Osteoblast (primary cell): Measurements from ENCODE around the gene NCAM1. TPM values are rescaled to one million over a fixed set of nuclear protein-coding genes. Genes with fewer than 3 reads are reported as not detected.

Experiments used
- DNase-seq: peaks from one replicate; pipeline ENCODE4 v3.0.0; 2011; ENCODE audit warnings: low spot score, mixed read lengths; ENCODE audit not compliant: insufficient read length; ENCODE audit errors: missing footprints
- H2AFZ ChIP-seq: 2 replicates; pipeline ENCODE4 v1.6.0; 2011; ENCODE audit warnings: mild to moderate bottlenecking, low read length
- H3K27ac ChIP-seq: 2 replicates; pipeline ENCODE4 v1.5.1; 2011; ENCODE audit warnings: mild to moderate bottlenecking, low read depth, low read length, moderate library complexity
- H3K27me3 ChIP-seq: 2 replicates; pipeline ENCODE4 v1.6.0; 2012; ENCODE audit warnings: mild to moderate bottlenecking, control low read depth, inconsistent platforms, low read length, moderate library complexity; ENCODE audit not compliant: insufficient read depth
- H3K36me3 ChIP-seq: 2 replicates; pipeline ENCODE4 v1.5.1; 2011; ENCODE audit warnings: mild to moderate bottlenecking, low read length, control low read depth, moderate library complexity; ENCODE audit not compliant: insufficient read depth
- H3K4me1 ChIP-seq: 2 replicates; pipeline ENCODE4 v1.5.1; 2011; ENCODE audit warnings: mild to moderate bottlenecking, low read length, control low read depth, moderate library complexity; ENCODE audit not compliant: insufficient read depth
- H3K4me2 ChIP-seq: 2 replicates; pipeline ENCODE4 v1.6.0; 2011; ENCODE audit warnings: mild to moderate bottlenecking, low read length; ENCODE audit not compliant: insufficient read depth
- H3K4me3 ChIP-seq: fragments of 200-600 bp; sonication (generic); 3 replicates; pipeline ENCODE4 v1.5.1; 2012; ENCODE audit warnings: mild to moderate bottlenecking, low read length, inconsistent platforms; ENCODE audit not compliant: insufficient read depth
- H3K79me2 ChIP-seq: 2 replicates; pipeline ENCODE4 v1.6.0; 2012; ENCODE audit warnings: mild to moderate bottlenecking, low read length, control low read depth, inconsistent platforms; ENCODE audit not compliant: insufficient read depth
- H3K9me3 ChIP-seq: 2 replicates; pipeline ENCODE4 v1.5.1; 2011; ENCODE audit warnings: low read depth, low read length, control low read depth
- H4K20me1 ChIP-seq: 2 replicates; pipeline ENCODE4 v1.6.0; 2012; ENCODE audit warnings: mild to moderate bottlenecking, low read length, control low read depth; ENCODE audit not compliant: insufficient read depth
- total RNA-seq: library from RNA; depleted of rRNA; stranded (reverse); fragments of >200 nt; gene quantifications from 2 replicates; pipeline ENCODE4 v1.2.3, GENCODE V29; 2012
- TF ChIP-seq, protein P1 (sequence below): IDR thresholded peaks from 2 replicates; pipeline ENCODE4 v1.5.1; 2011; ENCODE audit warnings: mild to moderate bottlenecking, low read depth, low read length, moderate library complexity; ENCODE audit errors: extremely low read depth

Gene NCAM1
- total RNA-seq, 1 donor, result 2.2 TPM

DNA sequence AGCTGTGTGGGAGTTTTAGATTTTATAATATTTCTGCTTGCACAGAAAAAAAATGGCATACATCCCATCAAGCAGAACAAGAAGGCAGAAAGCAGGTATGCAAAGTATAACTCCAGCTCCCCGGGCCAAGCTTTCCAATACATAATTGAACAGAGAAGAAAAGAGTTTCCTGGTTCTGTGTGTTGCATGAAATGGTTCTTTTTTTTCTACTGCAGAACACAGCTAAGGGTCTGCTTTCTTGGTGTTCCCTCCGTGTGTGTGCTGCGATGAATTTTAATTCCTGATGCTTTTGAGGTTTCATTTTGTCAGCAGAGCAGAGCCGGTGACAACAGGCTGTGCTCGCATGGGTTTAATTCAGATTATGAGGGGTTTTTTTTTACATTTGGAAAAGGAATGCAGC lies 282.5 kb downstream of the NCAM1 start:
- no peak for DNase-seq
- TF ChIP-seq, protein P1, sequence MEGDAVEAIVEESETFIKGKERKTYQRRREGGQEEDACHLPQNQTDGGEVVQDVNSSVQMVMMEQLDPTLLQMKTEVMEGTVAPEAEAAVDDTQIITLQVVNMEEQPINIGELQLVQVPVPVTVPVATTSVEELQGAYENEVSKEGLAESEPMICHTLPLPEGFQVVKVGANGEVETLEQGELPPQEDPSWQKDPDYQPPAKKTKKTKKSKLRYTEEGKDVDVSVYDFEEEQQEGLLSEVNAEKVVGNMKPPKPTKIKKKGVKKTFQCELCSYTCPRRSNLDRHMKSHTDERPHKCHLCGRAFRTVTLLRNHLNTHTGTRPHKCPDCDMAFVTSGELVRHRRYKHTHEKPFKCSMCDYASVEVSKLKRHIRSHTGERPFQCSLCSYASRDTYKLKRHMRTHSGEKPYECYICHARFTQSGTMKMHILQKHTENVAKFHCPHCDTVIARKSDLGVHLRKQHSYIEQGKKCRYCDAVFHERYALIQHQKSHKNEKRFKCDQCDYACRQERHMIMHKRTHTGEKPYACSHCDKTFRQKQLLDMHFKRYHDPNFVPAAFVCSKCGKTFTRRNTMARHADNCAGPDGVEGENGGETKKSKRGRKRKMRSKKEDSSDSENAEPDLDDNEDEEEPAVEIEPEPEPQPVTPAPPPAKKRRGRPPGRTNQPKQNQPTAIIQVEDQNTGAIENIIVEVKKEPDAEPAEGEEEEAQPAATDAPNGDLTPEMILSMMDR, result no peak
- Histone ChIP-seq H3K79me2 (no peaks in the 10 kb centered on the region), H3K4me1 (no peaks in the 10 kb centered on the region), H2AFZ (no peak overlapping the region), H3K27me3 (peaks cover 4% of the 10 kb centered on the region), H3K9me3 (no peaks in the 10 kb centered on the region), H3K4me3 (no peak overlapping the region), H3K36me3 (no peaks in the 10 kb centered on the region), H4K20me1 (no peaks in the 10 kb centered on the region), H3K27ac (no peak overlapping the region), H3K4me2 (no peak overlapping the region)

DNA sequence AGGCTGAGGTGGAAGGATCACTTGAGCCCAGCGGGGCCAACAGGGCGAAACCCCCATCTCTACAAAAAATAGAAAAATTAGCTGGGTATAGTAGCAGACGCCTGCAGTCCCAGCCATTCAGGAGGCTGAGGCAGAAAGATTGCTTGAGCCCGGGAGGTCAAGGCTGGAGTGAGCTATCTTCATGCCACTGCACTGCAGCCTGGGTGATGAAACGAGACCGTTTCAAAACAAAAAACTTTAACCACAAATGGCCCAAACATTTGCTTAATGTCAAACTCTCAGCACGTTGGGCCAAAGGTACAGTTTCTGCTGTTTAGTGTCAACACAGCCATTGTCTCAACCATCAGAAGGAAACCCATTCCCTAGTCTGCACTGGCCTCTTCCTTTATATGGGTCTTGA lies 284.0 kb downstream of the NCAM1 start:
- Histone ChIP-seq H3K4me1 (no peaks in the 10 kb centered on the region), H3K4me3 (no peak overlapping the region), H2AFZ (no peak overlapping the region), H4K20me1 (no peaks in the 10 kb centered on the region), H3K27me3 (peaks cover 4% of the 10 kb centered on the region), H3K9me3 (no peaks in the 10 kb centered on the region), H3K27ac (no peak overlapping the region), H3K4me2 (no peak overlapping the region), H3K79me2 (no peaks in the 10 kb centered on the region), H3K36me3 (no peaks in the 10 kb centered on the region)
- TF ChIP-seq, protein P1, result no peak
- DNase-seq, result no peak

- TF ChIP-seq, protein P1, result no peak
- H3K36me3 ChIP-seq, result no peaks in the 10 kb centered on the region
These were observed 286.0 kb downstream of the NCAM1 start for GRCh38 chr11:113247221-113247620.

DNA sequence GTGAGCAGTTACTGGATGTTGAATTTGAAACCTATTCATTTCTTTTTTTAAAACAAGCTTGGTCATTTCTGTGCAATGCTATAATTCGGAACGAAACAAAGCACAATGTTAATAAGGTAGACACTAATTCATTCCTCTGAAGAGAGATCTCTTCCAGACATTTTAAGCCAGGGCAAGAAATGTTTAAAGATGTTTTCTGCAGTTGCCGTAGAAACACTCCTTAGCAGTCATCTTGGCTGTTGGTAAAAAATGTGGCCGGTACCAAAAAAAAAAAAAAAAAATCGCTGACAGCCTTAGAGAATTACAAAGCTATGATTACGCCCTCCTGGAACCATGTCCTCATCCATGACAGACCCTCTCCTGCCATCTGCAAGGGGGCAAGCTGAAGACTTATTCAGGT lies 286.7 kb downstream of the NCAM1 start:
- H3K4me3 ChIP-seq, result no peak overlapping the region
- TF ChIP-seq, protein P1, result no peak
- no peaks in the 10 kb centered on the region for H3K36me3 ChIP-seq
- no peak for DNase-seq
- no peaks in the 10 kb centered on the region for H3K79me2 ChIP-seq
- H3K27me3 ChIP-seq, result peaks cover 4% of the 10 kb centered on the region
- H3K27ac ChIP-seq, result no peak overlapping the region
- H3K4me1 ChIP-seq, result no peaks in the 10 kb centered on the region
- H3K9me3 ChIP-seq, result no peaks in the 10 kb centered on the region
- H2AFZ ChIP-seq, result no peak overlapping the region
- H4K20me1 ChIP-seq, result no peaks in the 10 kb centered on the region
- H3K4me2 ChIP-seq, result no peak overlapping the region

More at GRCh38 chr11:113247221-113247620, 286.0 kb downstream of the NCAM1 start:
- Histone ChIP-seq H3K4me2 (no peak overlapping the region), H2AFZ (no peak overlapping the region), H4K20me1 (no peaks in the 10 kb centered on the region), H3K9me3 (no peaks in the 10 kb centered on the region), H3K27ac (no peak overlapping the region), H3K27me3 (peaks cover 4% of the 10 kb centered on the region), H3K79me2 (no peaks in the 10 kb centered on the region), H3K4me1 (no peaks in the 10 kb centered on the region), H3K4me3 (no peak overlapping the region)
- no peak for DNase-seq
